PFSK-1 (cell line): ENCODE data around the gene PANK1.

Source experiments
- FOXP2 ChIP-seq: optimal IDR thresholded peaks from 2 replicates; pipeline ENCODE3; 2011; ENCODE audit warnings: borderline replicate concordance, control low read depth, inconsistent platforms; ENCODE audit not compliant: insufficient read depth; ENCODE audit errors: extremely low read length, extremely low read depth
- POLR2AphosphoS5 ChIP-seq: IDR thresholded peaks from 2 replicates; pipeline ENCODE4 v1.6.1; 2012; ENCODE audit warnings: low read depth, mild to moderate bottlenecking, control low read depth, low read length, moderate library complexity
- SIN3A ChIP-seq: IDR thresholded peaks from 2 replicates; pipeline ENCODE4 v1.6.1; 2012; ENCODE audit warnings: mild to moderate bottlenecking, low read length, moderate library complexity, borderline replicate concordance; ENCODE audit not compliant: insufficient read depth
- TAF1 ChIP-seq: IDR thresholded peaks from 2 replicates; pipeline ENCODE4 v1.6.1; 2012; ENCODE audit warnings: low read length, control low read depth, borderline replicate concordance; ENCODE audit not compliant: insufficient read depth
- TF ChIP-seq, protein P1 (sequence below), 2 experiments: IDR thresholded peaks; 2 replicates each; pipeline versions ENCODE4 v1.6.1 to v1.8.0; 2011 to 2012; ENCODE audit warnings: low read depth in 2 of 2, low read length in 2 of 2, control low read depth in 1 of 2, inconsistent platforms in 1 of 2, mild to moderate bottlenecking in 1 of 2, moderate library complexity in 1 of 2; ENCODE audit not compliant: insufficient read depth in 1 of 2

PANK1 gene

GRCh38 chr10:89575031-89575430 is 70.0 kb downstream of the PANK1 start:
- no peak for TF ChIP-seq TAF1
- no peak for TF ChIP-seq POLR2AphosphoS5
- TF ChIP-seq, protein P1, sequence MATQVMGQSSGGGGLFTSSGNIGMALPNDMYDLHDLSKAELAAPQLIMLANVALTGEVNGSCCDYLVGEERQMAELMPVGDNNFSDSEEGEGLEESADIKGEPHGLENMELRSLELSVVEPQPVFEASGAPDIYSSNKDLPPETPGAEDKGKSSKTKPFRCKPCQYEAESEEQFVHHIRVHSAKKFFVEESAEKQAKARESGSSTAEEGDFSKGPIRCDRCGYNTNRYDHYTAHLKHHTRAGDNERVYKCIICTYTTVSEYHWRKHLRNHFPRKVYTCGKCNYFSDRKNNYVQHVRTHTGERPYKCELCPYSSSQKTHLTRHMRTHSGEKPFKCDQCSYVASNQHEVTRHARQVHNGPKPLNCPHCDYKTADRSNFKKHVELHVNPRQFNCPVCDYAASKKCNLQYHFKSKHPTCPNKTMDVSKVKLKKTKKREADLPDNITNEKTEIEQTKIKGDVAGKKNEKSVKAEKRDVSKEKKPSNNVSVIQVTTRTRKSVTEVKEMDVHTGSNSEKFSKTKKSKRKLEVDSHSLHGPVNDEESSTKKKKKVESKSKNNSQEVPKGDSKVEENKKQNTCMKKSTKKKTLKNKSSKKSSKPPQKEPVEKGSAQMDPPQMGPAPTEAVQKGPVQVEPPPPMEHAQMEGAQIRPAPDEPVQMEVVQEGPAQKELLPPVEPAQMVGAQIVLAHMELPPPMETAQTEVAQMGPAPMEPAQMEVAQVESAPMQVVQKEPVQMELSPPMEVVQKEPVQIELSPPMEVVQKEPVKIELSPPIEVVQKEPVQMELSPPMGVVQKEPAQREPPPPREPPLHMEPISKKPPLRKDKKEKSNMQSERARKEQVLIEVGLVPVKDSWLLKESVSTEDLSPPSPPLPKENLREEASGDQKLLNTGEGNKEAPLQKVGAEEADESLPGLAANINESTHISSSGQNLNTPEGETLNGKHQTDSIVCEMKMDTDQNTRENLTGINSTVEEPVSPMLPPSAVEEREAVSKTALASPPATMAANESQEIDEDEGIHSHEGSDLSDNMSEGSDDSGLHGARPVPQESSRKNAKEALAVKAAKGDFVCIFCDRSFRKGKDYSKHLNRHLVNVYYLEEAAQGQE (IDR thresholded peaks at IDR 0.05; ENCODE audit: insufficient read depth in 1 of 2, low read depth in 2 of 2, low read length in 2 of 2) = no peak
- no peak for TF ChIP-seq SIN3A
- no peak for TF ChIP-seq FOXP2

DNA sequence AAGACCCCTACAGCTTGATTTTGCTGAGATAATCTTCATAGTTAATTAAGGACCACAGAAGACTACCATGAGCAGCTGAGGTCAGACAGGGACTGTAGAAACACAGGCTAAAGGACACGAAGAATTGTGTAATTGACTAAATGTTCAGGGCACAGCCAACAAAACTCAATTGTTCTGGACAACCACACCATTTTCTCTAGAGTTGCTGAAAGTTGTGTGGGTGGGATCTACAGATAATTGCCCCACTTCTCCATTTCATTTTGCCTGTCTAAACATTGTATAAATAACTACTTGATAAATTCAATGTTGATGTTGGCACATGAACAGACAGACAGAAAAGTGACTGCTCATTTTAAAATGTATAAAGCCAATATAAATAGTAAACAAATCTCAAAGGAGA is 70.7 kb downstream of the PANK1 start:
- TF ChIP-seq TAF1 = no peak
- TF ChIP-seq, protein P1 (IDR thresholded peaks at IDR 0.05; ENCODE audit: insufficient read depth in 1 of 2, low read depth in 2 of 2, low read length in 2 of 2) = no peak
- no peak for TF ChIP-seq SIN3A
- no peak for TF ChIP-seq POLR2AphosphoS5
- TF ChIP-seq FOXP2 = no peak

DNA sequence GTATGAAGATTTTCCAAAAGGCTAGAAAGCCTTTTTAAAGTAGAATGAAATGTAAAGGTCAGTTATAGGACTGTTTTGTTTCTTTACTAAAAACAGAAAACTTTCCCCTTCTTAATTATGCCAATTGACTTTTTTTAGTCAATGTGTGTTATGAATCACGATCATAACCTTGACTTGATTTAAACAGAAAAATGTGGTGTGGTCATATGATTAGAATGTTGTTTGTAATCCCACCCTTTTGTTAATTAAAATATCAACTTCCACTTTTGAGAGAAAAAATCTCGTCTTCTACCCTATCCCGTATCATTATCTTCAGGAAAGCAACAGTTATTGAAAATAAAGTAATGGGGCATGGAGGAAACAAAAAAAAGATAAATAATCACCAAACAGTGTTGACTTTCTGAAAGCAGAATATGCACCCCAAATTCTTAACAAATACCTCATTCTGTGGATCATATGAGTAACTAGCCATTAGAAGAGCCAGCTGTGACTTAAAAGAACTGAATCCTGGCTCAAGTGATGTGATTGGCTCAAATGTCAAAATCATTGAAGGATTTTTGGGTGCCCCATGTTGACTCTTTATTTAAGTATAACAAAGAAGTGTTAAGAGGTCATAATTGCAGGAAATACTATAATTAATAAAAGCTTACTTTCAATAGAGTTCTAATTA is 77.3 kb downstream of the PANK1 start:
- no peak for TF ChIP-seq FOXP2
- TF ChIP-seq TAF1 = no peak
- TF ChIP-seq SIN3A = no peak
- no peak for TF ChIP-seq POLR2AphosphoS5
- TF ChIP-seq, protein P1 (IDR thresholded peaks at IDR 0.05; ENCODE audit: insufficient read depth in 1 of 2, low read depth in 2 of 2, low read length in 2 of 2) = no peak

DNA sequence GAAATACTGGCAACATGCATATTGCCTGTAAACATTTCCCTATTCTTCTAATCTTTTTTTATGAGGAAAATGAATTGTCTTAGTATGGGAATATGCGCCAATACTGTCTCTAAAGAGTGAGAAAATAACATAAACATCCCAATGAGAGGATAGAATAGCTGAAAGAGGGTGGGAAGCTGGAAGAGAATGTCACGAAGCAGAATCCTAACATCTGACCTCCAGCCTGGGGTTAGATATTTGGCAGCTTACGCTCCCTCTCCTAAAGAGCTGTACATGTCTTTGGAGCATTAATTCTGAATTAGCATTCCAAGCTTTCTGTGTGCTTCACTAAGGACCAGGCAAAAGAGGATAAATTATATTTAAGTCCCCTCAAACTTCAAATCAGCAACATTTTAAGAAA is 78.0 kb downstream of the PANK1 start:
- TF ChIP-seq POLR2AphosphoS5 = no peak
- TF ChIP-seq, protein P1 (IDR thresholded peaks at IDR 0.05; ENCODE audit: insufficient read depth in 1 of 2, low read depth in 2 of 2, low read length in 2 of 2) = no peak
- no peak for TF ChIP-seq FOXP2
- no peak for TF ChIP-seq TAF1
- TF ChIP-seq SIN3A = no peak
